Measurements from ENCODE around the gene TMEM171.

DNA sequence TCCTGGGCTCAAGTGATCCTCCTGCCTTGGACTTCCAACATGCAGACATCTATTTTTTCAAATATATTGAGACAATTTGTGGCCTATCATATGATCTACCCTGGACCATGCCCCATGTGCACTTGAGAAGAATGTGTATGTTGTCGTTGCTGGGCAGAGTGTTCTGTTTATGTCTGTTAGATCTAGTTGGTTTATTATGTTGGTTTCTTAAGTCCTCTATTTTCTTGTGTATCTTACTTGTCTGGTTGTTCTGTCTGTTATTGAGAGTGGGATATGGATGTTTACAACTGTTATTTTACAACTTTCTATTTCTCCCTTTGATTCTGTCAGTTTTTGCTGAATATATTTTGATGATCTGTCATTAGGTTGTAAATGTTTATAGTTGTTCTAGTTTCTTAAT is 10.2 kb upstream of the TMEM171 start:
- TF ChIP-seq, protein P1, sequence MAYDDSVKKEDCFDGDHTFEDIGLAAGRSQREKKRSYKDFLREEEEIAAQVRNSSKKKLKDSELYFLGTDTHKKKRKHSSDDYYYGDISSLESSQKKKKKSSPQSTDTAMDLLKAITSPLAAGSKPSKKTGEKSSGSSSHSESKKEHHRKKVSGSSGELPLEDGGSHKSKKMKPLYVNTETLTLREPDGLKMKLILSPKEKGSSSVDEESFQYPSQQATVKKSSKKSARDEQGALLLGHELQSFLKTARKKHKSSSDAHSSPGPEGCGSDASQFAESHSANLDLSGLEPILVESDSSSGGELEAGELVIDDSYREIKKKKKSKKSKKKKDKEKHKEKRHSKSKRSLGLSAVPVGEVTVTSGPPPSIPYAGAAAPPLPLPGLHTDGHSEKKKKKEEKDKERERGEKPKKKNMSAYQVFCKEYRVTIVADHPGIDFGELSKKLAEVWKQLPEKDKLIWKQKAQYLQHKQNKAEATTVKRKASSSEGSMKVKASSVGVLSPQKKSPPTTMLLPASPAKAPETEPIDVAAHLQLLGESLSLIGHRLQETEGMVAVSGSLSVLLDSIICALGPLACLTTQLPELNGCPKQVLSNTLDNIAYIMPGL (CRISPR knock-in tag; IDR thresholded peaks at IDR 0.05), result no peak
- TF ChIP-seq, protein P2, sequence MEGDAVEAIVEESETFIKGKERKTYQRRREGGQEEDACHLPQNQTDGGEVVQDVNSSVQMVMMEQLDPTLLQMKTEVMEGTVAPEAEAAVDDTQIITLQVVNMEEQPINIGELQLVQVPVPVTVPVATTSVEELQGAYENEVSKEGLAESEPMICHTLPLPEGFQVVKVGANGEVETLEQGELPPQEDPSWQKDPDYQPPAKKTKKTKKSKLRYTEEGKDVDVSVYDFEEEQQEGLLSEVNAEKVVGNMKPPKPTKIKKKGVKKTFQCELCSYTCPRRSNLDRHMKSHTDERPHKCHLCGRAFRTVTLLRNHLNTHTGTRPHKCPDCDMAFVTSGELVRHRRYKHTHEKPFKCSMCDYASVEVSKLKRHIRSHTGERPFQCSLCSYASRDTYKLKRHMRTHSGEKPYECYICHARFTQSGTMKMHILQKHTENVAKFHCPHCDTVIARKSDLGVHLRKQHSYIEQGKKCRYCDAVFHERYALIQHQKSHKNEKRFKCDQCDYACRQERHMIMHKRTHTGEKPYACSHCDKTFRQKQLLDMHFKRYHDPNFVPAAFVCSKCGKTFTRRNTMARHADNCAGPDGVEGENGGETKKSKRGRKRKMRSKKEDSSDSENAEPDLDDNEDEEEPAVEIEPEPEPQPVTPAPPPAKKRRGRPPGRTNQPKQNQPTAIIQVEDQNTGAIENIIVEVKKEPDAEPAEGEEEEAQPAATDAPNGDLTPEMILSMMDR (IDR thresholded peaks at IDR 0.05), result no peak
- TF ChIP-seq, protein P3, sequence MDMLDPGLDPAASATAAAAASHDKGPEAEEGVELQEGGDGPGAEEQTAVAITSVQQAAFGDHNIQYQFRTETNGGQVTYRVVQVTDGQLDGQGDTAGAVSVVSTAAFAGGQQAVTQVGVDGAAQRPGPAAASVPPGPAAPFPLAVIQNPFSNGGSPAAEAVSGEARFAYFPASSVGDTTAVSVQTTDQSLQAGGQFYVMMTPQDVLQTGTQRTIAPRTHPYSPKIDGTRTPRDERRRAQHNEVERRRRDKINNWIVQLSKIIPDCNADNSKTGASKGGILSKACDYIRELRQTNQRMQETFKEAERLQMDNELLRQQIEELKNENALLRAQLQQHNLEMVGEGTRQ (CRISPR knock-in tag; IDR thresholded peaks at IDR 0.05), result no peak
- TF ChIP-seq, protein P4, sequence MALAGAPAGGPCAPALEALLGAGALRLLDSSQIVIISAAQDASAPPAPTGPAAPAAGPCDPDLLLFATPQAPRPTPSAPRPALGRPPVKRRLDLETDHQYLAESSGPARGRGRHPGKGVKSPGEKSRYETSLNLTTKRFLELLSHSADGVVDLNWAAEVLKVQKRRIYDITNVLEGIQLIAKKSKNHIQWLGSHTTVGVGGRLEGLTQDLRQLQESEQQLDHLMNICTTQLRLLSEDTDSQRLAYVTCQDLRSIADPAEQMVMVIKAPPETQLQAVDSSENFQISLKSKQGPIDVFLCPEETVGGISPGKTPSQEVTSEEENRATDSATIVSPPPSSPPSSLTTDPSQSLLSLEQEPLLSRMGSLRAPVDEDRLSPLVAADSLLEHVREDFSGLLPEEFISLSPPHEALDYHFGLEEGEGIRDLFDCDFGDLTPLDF (CRISPR knock-in tag; IDR thresholded peaks at IDR 0.05), result no peak
- TF ChIP-seq, protein P5, sequence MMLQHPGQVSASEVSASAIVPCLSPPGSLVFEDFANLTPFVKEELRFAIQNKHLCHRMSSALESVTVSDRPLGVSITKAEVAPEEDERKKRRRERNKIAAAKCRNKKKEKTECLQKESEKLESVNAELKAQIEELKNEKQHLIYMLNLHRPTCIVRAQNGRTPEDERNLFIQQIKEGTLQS (CRISPR knock-in tag; conservative IDR thresholded peaks at IDR 0.05), result no peak
- TF ChIP-seq FOXJ3 (CRISPR knock-in tag; IDR thresholded peaks at IDR 0.05; ENCODE audit: borderline replicate concordance), result no peak
- no peak for TF ChIP-seq FOXK1 (CRISPR knock-in tag; IDR thresholded peaks at IDR 0.05)
- no peak for TF ChIP-seq ZNF138 (CRISPR knock-in tag; conservative IDR thresholded peaks at IDR 0.05)
- TF ChIP-seq ZNF263 (CRISPR knock-in tag; IDR thresholded peaks at IDR 0.05; ENCODE audit: low read depth), result no peak

Measured in WTC11 (cell line).